GM12865 (cell line): Measurements from ENCODE around the gene NDUFA13.

ENCODE experiments used
- DNase-seq: peaks from one replicate; pipeline ENCODE4 v3.0.0; 2010; ENCODE audit warnings: low read depth
- H3K4me3 ChIP-seq: 2 replicates; pipeline ENCODE4 v1.5.1; 2011; ENCODE audit warnings: mild to moderate bottlenecking, low read depth, low read length, control low read depth
- CTCF ChIP-seq: IDR thresholded peaks from 2 replicates; pipeline ENCODE4 v1.5.1; 2011; ENCODE audit warnings: low read length, control low read depth, low read depth, inconsistent platforms; ENCODE audit not compliant: insufficient read depth; ENCODE audit errors: missing control alignments

Gene NDUFA13

GRCh38 chr19:19504754-19505668 is 11.0 kb upstream of the NDUFA13 start:
- H3K4me3 ChIP-seq, result no peak overlapping the region
- TF ChIP-seq CTCF, result no peak
- no peak for DNase-seq

- TF ChIP-seq CTCF, result no peak
- H3K4me3 ChIP-seq, result no peak overlapping the region
- DNase-seq, result no peak
Measured at GRCh38 chr19:19505669-19506326, 10.2 kb upstream of the NDUFA13 start.

GRCh38 chr19:19506592-19506991 is 9.4 kb upstream of the NDUFA13 start:
- no peak overlapping the region for H3K4me3 ChIP-seq
- DNase-seq, result no peak
- no peak for TF ChIP-seq CTCF

- H3K4me3 ChIP-seq, result no peak overlapping the region
- no peak for DNase-seq
- no peak for TF ChIP-seq CTCF
Measured at GRCh38 chr19:19507354-19507753, 8.7 kb upstream of the NDUFA13 start.

GRCh38 chr19:19508217-19508616 is 7.8 kb upstream of the NDUFA13 start:
- no peak for TF ChIP-seq CTCF
- DNase-seq, result no peak
- H3K4me3 ChIP-seq, result no peak overlapping the region

GRCh38 chr19:19510432-19510831 is 5.6 kb upstream of the NDUFA13 start:
- no peak for TF ChIP-seq CTCF
- no peak for DNase-seq
- H3K4me3 ChIP-seq, result no peak overlapping the region
